Stomach (tissue), 9 donors: ENCODE results near the gene RAE1. TPM values are rescaled to one million over a fixed set of nuclear protein-coding genes. Genes with fewer than 3 reads are reported as not detected.
"Not testable (repeated sequence)": the region's sequence is repeated elsewhere in the genome, so short reads cannot be mapped to it uniquely, and the experiment has no call there.

Experiments used
- DNase-seq, 2 donors: peaks; one replicate each; pipeline versions ENCODE4 v3.0.0 to v3.0.0-alpha.2; 2013 to 2019
- H3K27ac ChIP-seq, 5 donors: fragments of 200-600 bp in 4 of 5; sonication (generic) in 4 of 5; one replicate each; pipeline ENCODE4 v1.5.1; 2013 to 2019; ENCODE audit warnings: mild to moderate bottlenecking in 1 of 5, moderate library complexity in 1 of 5
- H3K27me3 ChIP-seq, 3 donors: fragments of 200-600 bp; sonication (generic); one replicate each; pipeline ENCODE4 v1.5.1; 2017 to 2019; ENCODE audit warnings: mixed run types in 1 of 3
- H3K36me3 ChIP-seq, 4 donors: fragments of 200-600 bp; sonication (generic); 1 replicate in 3 of 4; 2 replicates in 1 of 4; pipeline ENCODE4 v1.5.1; 2016 to 2019
- H3K4me1 ChIP-seq, 4 donors: fragments of 200-600 bp; sonication (generic); one replicate each; pipeline ENCODE4 v1.5.1; 2016 to 2019
- H3K4me3 ChIP-seq, 4 donors: fragments of 200-600 bp; sonication (generic) in 3 of 4; one replicate each; pipeline ENCODE4 v1.5.1; 2016 to 2019; ENCODE audit warnings: mild to moderate bottlenecking in 1 of 4
- H3K9me3 ChIP-seq, 4 donors: fragments of 200-600 bp; sonication (generic); one replicate each; pipeline ENCODE4 v1.5.1; 2016 to 2019
- EP300 ChIP-seq: sonication (generic); formaldehyde crosslinking; IDR thresholded peaks from one replicate; pipeline ENCODE4 v1.6.1; 2017; ENCODE audit warnings: antibody characterized with exemption
- POLR2A ChIP-seq, 4 donors: fragments of 450-650 bp; IDR thresholded peaks; one replicate each; pipeline ENCODE4 v1.6.1; 2016; ENCODE audit warnings: antibody characterized with exemption in 4 of 4, control low read depth in 2 of 4, mild to moderate bottlenecking in 1 of 4, moderate library complexity in 1 of 4
- POLR2AphosphoS5 ChIP-seq, 3 donors: sonication (generic); formaldehyde crosslinking; IDR thresholded peaks; one replicate each; pipeline ENCODE4 v1.6.1; 2016; ENCODE audit warnings: antibody characterized with exemption in 3 of 3
- WGBS, 5 donors: extraction: QIAGEN DNeasy Blood & Tissue Kit in 3 of 5; methylation state at CpG; one replicate each; pipeline versions ENCODE4 v1.1.5 to v1.1.7; 2013 to 2018; 5-methylcytosine and 5-hydroxymethylcytosine counted together
- intact Hi-C: fragments of 100-400 bp; cut with DNase I; formaldehyde crosslinking; loops from one replicate; pipeline ENCODE4 v1.15.1; 2023; ENCODE audit warnings: low total_unique reads
- polyA plus RNA-seq, 3 donors: library from polyadenylated mRNA; stranded (reverse); fragments of 200-250 nt; gene quantifications; one replicate each; pipeline ENCODE4 v1.2.3, GENCODE V29; 2013
- total RNA-seq, 5 donors: library from RNA; depleted of rRNA; stranded (reverse); fragments of >200 nt; gene quantifications; one replicate each; pipeline versions ENCODE4 v1.1.0 to v1.2.3, GENCODE V29; 2014 to 2016
- TF ChIP-seq, protein P1 (sequence below), 7 experiments: fragments of 450-650 bp in 4 of 7; fragments of 200-600 bp in 3 of 7; sonication (generic) in 3 of 7; IDR thresholded peaks; one replicate each; pipeline ENCODE4 v1.5.1; 2016 to 2019; ENCODE audit warnings: antibody characterized with exemption in 7 of 7, control low read depth in 2 of 7, mild to moderate bottlenecking in 1 of 7
- donor health status: healthy with polysubstance abuse.
- donor health status: Bipolar disorder and iron deficiency.
- donor health status: healthy.

Gene RAE1
- total and polyA plus RNA-seq, 8 donors = 6.4 to 65.6 (median 15.2) TPM

DNA sequence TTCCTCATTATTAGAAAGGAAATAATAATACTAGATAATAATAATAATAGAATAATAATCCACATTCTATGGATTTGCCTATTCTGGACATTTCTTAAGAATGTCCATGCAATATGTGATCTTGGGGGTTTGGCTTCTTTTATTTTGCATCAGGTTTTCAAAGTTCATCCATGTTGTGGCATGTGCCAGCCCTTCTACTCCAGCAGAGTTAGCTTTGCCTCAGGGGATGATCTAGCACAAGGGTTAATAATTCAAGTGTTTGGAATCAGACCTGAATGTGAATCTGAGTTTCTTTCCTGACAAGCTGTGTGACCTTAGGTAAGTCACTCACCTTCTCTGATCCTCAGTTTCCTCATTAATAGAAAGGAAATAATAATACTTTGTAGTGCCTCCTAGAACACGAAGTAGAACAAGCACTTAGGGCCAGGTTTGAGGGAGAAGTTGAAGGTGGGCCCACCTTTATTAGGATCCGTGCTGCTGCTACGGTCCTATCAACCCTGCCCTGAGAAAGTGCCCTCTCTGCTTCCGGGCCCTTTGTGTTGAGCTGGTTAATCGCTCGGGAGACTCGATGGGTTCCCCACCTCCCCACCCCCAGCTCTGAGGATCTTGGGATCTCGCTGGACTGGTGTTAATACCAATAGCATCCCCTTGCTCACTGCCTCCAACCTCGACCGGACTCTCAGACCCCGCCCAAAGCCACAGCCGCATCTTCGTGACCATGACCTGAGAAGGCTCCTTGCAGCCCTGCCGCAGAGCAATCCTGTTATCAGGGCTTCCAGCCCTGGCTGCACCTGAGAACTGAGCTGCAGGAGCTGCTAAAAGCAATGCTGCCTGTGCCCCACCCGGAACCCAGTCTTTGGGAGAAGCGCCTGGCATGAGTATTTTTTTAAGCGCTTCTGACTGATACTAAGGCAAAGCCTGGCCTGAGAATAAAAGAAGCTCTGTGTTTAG, 67.0 kb downstream of the RAE1 start:
- Histone ChIP-seq H3K27ac (no peak overlapping the region), H3K4me3 (no peak overlapping the region), H3K36me3 (no peaks in the 10 kb centered on the region), H3K9me3 (no peaks in the 10 kb centered on the region), H3K27me3 (peaks cover 0 to 13% (median 0%) of the 10 kb centered on the region in 3 donors), H3K4me1 (peaks cover 0 to 19% (median 13%) of the 10 kb centered on the region in 4 donors)
- no peak for TF ChIP-seq POLR2A (IDR thresholded peaks at IDR 0.05)
- no peak for TF ChIP-seq POLR2AphosphoS5 (IDR thresholded peaks at IDR 0.05)
- TF ChIP-seq, protein P1, sequence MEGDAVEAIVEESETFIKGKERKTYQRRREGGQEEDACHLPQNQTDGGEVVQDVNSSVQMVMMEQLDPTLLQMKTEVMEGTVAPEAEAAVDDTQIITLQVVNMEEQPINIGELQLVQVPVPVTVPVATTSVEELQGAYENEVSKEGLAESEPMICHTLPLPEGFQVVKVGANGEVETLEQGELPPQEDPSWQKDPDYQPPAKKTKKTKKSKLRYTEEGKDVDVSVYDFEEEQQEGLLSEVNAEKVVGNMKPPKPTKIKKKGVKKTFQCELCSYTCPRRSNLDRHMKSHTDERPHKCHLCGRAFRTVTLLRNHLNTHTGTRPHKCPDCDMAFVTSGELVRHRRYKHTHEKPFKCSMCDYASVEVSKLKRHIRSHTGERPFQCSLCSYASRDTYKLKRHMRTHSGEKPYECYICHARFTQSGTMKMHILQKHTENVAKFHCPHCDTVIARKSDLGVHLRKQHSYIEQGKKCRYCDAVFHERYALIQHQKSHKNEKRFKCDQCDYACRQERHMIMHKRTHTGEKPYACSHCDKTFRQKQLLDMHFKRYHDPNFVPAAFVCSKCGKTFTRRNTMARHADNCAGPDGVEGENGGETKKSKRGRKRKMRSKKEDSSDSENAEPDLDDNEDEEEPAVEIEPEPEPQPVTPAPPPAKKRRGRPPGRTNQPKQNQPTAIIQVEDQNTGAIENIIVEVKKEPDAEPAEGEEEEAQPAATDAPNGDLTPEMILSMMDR (IDR thresholded peaks at IDR 0.05) = no peak
- no peak for TF ChIP-seq EP300
- WGBS, 5 donors = 36 to 49% (median 38%) methylated on average over 17 of the region's 17 CpGs
- DNase-seq = no peak
- intact Hi-C loops = no loop called here

DNA sequence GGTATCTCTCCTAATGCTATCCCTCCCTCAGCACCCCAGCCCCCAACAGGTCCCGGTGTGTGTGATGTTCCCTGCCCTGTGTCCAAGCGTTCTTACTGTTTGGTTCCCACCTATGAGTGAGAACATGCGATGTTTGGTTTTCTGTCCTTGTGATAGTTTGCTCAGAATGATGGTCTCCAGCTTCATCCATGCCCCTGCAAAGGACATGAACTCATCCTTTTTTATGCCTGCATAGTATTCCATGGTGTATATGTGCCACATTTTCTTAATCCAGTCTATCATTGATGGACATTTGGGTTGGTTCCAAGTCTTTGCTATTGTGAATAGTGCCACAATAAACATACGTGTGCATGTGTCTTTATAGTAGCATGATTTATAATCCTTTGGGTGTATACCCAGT, 68.4 kb downstream of the RAE1 start:
- 89 to 95% (median 93%) methylated on average over 3 to 4 of the region's 4 CpGs for WGBS, 5 donors
- H3K36me3 ChIP-seq, intact Hi-C loops, H3K27ac ChIP-seq, H3K9me3 ChIP-seq, H3K4me3 ChIP-seq, DNase-seq: not testable (repeated sequence)
- H3K27me3 ChIP-seq = peaks cover 0 to 13% (median 0%) of the 10 kb centered on the region in 3 donors
- H3K4me1 ChIP-seq = peaks cover 4 to 18% (median 13%) of the 10 kb centered on the region in 4 donors

DNA sequence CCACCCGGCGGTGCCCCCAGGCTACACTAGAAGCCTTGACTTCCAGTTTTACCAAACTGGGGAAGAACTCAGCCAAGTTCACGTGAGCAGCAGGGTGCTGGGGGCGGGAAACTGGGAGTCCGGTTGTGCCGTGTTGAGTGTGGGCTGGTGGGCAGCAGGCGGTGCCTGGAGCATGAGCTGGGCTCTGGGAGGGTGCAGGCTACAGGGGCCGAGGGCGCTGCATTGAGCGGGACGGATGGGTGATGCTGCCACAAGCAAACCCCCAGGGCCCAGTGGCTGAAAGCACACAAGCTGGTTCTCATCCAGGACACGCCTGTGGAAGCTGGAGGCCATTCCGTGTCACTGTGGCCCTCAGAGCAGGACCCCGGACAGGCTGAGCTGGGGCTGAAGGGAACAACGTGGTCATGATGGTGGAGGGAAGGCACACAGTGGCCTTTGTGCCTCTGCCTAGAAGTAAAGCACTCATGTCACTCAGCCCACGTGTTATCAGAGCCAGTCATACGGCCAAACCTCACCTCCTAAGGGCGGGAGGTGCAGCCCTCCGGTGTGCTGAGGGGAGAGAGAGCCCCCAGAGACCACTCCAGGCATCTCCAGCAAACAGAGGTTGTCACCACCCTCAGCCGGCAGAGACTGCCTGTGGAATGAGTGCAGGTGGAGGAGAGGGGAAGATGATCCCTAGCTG, 69.7 kb downstream of the RAE1 start:
- TF ChIP-seq POLR2A (IDR thresholded peaks at IDR 0.05) (no peak), POLR2AphosphoS5 (IDR thresholded peaks at IDR 0.05) (no peak), EP300 (no peak)
- TF ChIP-seq, protein P1 (IDR thresholded peaks at IDR 0.05) = no peak
- peaks cover 0 to 13% (median 0%) of the 10 kb centered on the region in 3 donors for H3K27me3 ChIP-seq
- intact Hi-C loops = no loop called here
- no peak overlapping the region for H3K27ac ChIP-seq
- H3K4me1 ChIP-seq = peaks cover under 1 to 6% (median 5%) of the 10 kb centered on the region in 4 donors
- DNase-seq = no peak
- no peaks in the 10 kb centered on the region for H3K9me3 ChIP-seq
- no peak overlapping the region for H3K4me3 ChIP-seq
- H3K36me3 ChIP-seq = no peaks in the 10 kb centered on the region
- 66 to 76% (median 68%) methylated on average over 15 to 20 of the region's 20 CpGs for WGBS, 5 donors

DNA sequence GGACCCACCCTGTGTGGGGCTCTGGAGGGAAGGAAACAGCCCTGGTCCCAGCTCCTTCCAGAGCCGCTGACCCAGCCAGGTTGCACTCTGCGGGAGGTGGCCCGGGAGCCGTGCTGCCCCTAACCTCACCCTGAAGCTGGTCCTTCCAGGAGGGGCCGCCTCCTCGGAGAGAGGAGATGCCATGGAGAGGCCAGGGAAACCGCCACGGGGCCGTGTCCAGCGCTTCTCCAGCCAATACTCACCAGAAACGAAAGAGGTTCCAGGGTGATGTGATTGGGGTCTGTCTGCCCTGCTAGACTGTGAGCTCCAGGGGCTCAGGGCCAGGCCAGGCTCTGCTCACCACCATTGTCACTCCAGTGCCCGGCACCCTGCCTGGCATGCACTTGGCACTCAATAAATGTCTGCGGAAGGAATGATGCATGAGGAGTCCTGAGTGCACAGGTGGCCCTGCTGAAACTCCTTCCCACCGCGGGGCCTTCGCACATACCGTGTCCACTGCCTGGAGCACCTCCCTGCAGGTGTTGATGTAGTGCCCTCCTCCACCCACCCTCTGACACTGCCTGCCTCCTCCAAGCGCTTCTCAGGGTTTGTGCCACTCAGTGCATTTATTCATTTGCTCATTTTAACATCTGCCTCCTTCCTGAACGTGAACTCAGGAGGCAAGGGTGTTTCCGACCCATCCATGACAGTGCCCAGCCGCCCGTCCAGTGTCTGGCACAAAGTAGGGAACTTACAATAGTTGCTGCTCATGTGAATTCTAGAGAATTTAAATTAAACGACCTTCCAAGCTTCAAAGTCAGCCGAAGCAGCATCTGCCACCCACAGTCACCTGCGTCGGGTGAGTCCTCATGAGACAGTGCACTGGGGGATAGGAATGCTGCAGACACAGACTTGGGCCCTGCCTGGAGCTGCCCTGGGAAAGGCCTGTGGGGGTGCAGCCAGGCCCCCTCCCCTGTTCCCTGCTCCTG, 70.5 kb downstream of the RAE1 start:
- 79 to 86% (median 82%) methylated on average over 19 to 26 of the region's 26 CpGs for WGBS, 5 donors
- intact Hi-C loops = no loop called here
- no peaks in the 10 kb centered on the region for H3K9me3 ChIP-seq
- no peak for TF ChIP-seq POLR2AphosphoS5 (IDR thresholded peaks at IDR 0.05)
- no peak for TF ChIP-seq POLR2A (IDR thresholded peaks at IDR 0.05)
- TF ChIP-seq, protein P1 (IDR thresholded peaks at IDR 0.05) = no peak
- no peak for TF ChIP-seq EP300
- no peak overlapping the region for H3K27ac ChIP-seq
- no peak overlapping the region for H3K4me3 ChIP-seq
- no peak for DNase-seq
- no peaks in the 10 kb centered on the region for H3K36me3 ChIP-seq
- peaks cover 0 to 13% (median 0%) of the 10 kb centered on the region in 3 donors for H3K27me3 ChIP-seq
- H3K4me1 ChIP-seq = peaks cover 0 to 6% (median 4%) of the 10 kb centered on the region in 4 donors
